ENCODE measurements around the gene IL1RAPL1. TPM values are rescaled to one million over a fixed set of nuclear protein-coding genes. Genes with fewer than 3 reads are reported as not detected.

The IL1RAPL1 gene
- polyA plus RNA-seq, 1 donor from 2014 or later, result not detected

GRCh38 chrX:28802625-28803024, 215.4 kb downstream of the IL1RAPL1 start:
- Histone ChIP-seq H3K79me2 (replicated peaks; ENCODE audit: insufficient read depth, low read length) (no peaks in the 10 kb centered on the region), H3K36me3 (ENCODE audit: insufficient read depth, low read length) (no peaks in the 10 kb centered on the region), H3K9ac (ENCODE audit: low read length) (no peak overlapping the region), H3K9me2 (ENCODE audit: insufficient read depth, low read length) (no peaks in the 10 kb centered on the region), H4K20me1 (ENCODE audit: insufficient read depth) (no peaks in the 10 kb centered on the region), H3K9me3 (ENCODE audit: low read length) (no peaks in the 10 kb centered on the region), H3K4me3 (ENCODE audit: low read length) (no peak overlapping the region), H3K27me3 (ENCODE audit: insufficient read depth, low read depth, low read length) (no peaks in the 10 kb centered on the region), H3K27ac (ENCODE audit: low read length) (no peak overlapping the region), H3F3A (ENCODE audit: insufficient read depth, low read length, poor library complexity, severe bottlenecking) (no peaks in the 10 kb centered on the region), H3K4me2 (ENCODE audit: low read length) (no peak overlapping the region), H2AFZ (ENCODE audit: low read depth, low read length) (no peak overlapping the region)
- no peak for TF ChIP-seq EZH2 (IDR thresholded peaks at IDR 0.05; ENCODE audit: borderline replicate concordance, insufficient read depth, low read length, poor library complexity, severe bottlenecking)
- no peak for TF ChIP-seq MXI1 (conservative IDR thresholded peaks at IDR 0.05; ENCODE audit: poor library complexity, severe bottlenecking)
- TF ChIP-seq REST (IDR thresholded peaks at IDR 0.05; ENCODE audit: borderline replicate concordance), result no peak
- TF ChIP-seq POLR2AphosphoS5 (IDR thresholded peaks at IDR 0.05), result no peak
- TF ChIP-seq CTCF (IDR thresholded peaks at IDR 0.05; ENCODE audit: poor library complexity, severe bottlenecking), result peak; percentile 41
- TF ChIP-seq RAD21 (conservative IDR thresholded peaks at IDR 0.05), result peak; percentile 47
- no peak for TF ChIP-seq TAF1 (IDR thresholded peaks at IDR 0.05; ENCODE audit: low read depth)
- no peak for TF ChIP-seq EP300 (conservative IDR thresholded peaks at IDR 0.05; ENCODE audit: poor library complexity, severe bottlenecking)
- TF ChIP-seq SMC3 (conservative IDR thresholded peaks at IDR 0.05; ENCODE audit: poor library complexity), result no peak

- H3K27ac ChIP-seq (ENCODE audit: low read length), result no peak overlapping the region
- no peaks in the 10 kb centered on the region for H3K9me2 ChIP-seq (ENCODE audit: insufficient read depth, low read length)
- no peaks in the 10 kb centered on the region for H3F3A ChIP-seq (ENCODE audit: insufficient read depth, low read length, poor library complexity, severe bottlenecking)
- no peaks in the 10 kb centered on the region for H3K36me3 ChIP-seq (ENCODE audit: insufficient read depth, low read length)
- TF ChIP-seq REST (IDR thresholded peaks at IDR 0.05; ENCODE audit: borderline replicate concordance) (no peak), EZH2 (IDR thresholded peaks at IDR 0.05; ENCODE audit: borderline replicate concordance, insufficient read depth, low read length, poor library complexity, severe bottlenecking) (no peak), EP300 (conservative IDR thresholded peaks at IDR 0.05; ENCODE audit: poor library complexity, severe bottlenecking) (no peak), TAF1 (IDR thresholded peaks at IDR 0.05; ENCODE audit: low read depth) (no peak), MXI1 (conservative IDR thresholded peaks at IDR 0.05; ENCODE audit: poor library complexity, severe bottlenecking) (no peak), CTCF (IDR thresholded peaks at IDR 0.05; ENCODE audit: poor library complexity, severe bottlenecking) (no peak), RAD21 (conservative IDR thresholded peaks at IDR 0.05) (no peak), SMC3 (conservative IDR thresholded peaks at IDR 0.05; ENCODE audit: poor library complexity) (no peak), POLR2AphosphoS5 (IDR thresholded peaks at IDR 0.05) (no peak)
- H3K4me3 ChIP-seq (ENCODE audit: low read length), result no peak overlapping the region
- H3K27me3 ChIP-seq (ENCODE audit: insufficient read depth, low read depth, low read length), result no peaks in the 10 kb centered on the region
- H4K20me1 ChIP-seq (ENCODE audit: insufficient read depth), result no peaks in the 10 kb centered on the region
- H3K9ac ChIP-seq (ENCODE audit: low read length), result no peak overlapping the region
- H2AFZ ChIP-seq (ENCODE audit: low read depth, low read length), result no peak overlapping the region
- H3K79me2 ChIP-seq (replicated peaks; ENCODE audit: insufficient read depth, low read length), result no peaks in the 10 kb centered on the region
- H3K4me2 ChIP-seq (ENCODE audit: low read length), result no peak overlapping the region
- H3K9me3 ChIP-seq (ENCODE audit: low read length), result no peaks in the 10 kb centered on the region
Measured at GRCh38 chrX:28835991-28836390, 248.7 kb downstream of the IL1RAPL1 start.
